Ishikawa (cell line): Measurements from ENCODE around the gene ZNRF4.

Source experiments
- CEBPB ChIP-seq: IDR thresholded peaks from 2 replicates; pipeline ENCODE4 v1.6.1; 2012
- EGR1 ChIP-seq: IDR thresholded peaks from 2 replicates; pipeline ENCODE4 v1.6.1; 2012
- MAX ChIP-seq: IDR thresholded peaks from 2 replicates; pipeline ENCODE4 v1.6.1; 2012
- NFIC ChIP-seq: IDR thresholded peaks from 2 replicates; pipeline ENCODE4 v1.6.1; 2012
- RAD21 ChIP-seq: IDR thresholded peaks from 2 replicates; pipeline ENCODE4 v1.6.1; 2012; ENCODE audit warnings: low read depth
- REST ChIP-seq: IDR thresholded peaks from 2 replicates; pipeline ENCODE4 v1.6.1; 2012; ENCODE audit warnings: low read depth, mild to moderate bottlenecking
- TAF1 ChIP-seq: IDR thresholded peaks from 2 replicates; pipeline ENCODE4 v1.6.1; 2012; ENCODE audit warnings: low read depth, mild to moderate bottlenecking
- USF1 ChIP-seq: IDR thresholded peaks from 2 replicates; pipeline ENCODE4 v1.6.1; 2012
- YY1 ChIP-seq: IDR thresholded peaks from 2 replicates; pipeline ENCODE4 v1.6.1; 2012; ENCODE audit warnings: low read depth
- ZBTB7A ChIP-seq: IDR thresholded peaks from 2 replicates; pipeline ENCODE4 v1.6.1; 2012; ENCODE audit warnings: low read depth

- TF ChIP-seq RAD21 (no peak), REST (no peak), YY1 (no peak), ZBTB7A (no peak), MAX (no peak), USF1 (no peak), NFIC (no peak), CEBPB (no peak), TAF1 (no peak), EGR1 (no peak)
Observed at GRCh38 chr19:5443723-5444122, 11.5 kb upstream of the ZNRF4 start.
